ENCODE data around the gene STAP2.

GRCh38 chr19:4326215-4326836 is 12.3 kb downstream of the STAP2 start:
- TF ChIP-seq CTCF (IDR thresholded peaks at IDR 0.05) (no peak), POLR2AphosphoS5 (IDR thresholded peaks at IDR 0.05) (no peak)

Data from stomach (tissue), 4 donors.